A172 (cell line): ENCODE measurements around the gene PPP1R1C. TPM values are rescaled to one million over a fixed set of nuclear protein-coding genes. Genes with fewer than 3 reads are reported as not detected.

Experiments used
- DNase-seq: peaks from one replicate; pipeline ENCODE4 v3.0.0-alpha.2; 2015; ENCODE audit warnings: low spot score
- total RNA-seq: library from RNA; depleted of rRNA; stranded (reverse); fragments of >200 nt; shearing (Covaris generic); gene quantifications from 2 replicates; pipeline ENCODE4 v1.2.3, GENCODE V29; 2014; rRNA removed

The PPP1R1C gene
- total RNA-seq, 1 experiment from 2014 or later, result 2.4 TPM

- DNase-seq, result no peak
These were observed 127.7 kb downstream of the PPP1R1C start for GRCh38 chr2:182113334-182113733.

- DNase-seq, result peak; percentile 28
These were observed 129.6 kb downstream of the PPP1R1C start for GRCh38 chr2:182115258-182115657.

- DNase-seq, result no peak
These were observed 131.1 kb downstream of the PPP1R1C start for GRCh38 chr2:182116774-182117173.

DNA sequence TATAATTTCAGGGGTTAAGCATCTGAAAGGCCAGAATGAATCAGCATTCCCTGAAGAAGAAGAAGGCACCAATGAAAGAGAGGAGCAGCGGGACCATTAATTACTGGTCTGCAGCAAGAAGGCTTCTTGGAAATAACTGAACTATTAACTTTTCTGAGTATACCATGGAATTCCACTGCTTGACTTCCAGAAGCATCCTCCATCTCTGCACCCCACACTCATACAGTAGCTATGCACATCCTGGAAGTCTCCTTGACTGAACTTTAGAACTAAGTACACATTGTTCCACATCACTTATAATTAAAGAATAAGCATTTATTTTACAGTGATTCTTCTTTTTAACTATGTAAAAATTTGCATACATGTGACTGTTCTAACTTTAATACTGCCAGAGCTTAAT lies 131.5 kb downstream of the PPP1R1C start:
- DNase-seq, result no peak

DNA sequence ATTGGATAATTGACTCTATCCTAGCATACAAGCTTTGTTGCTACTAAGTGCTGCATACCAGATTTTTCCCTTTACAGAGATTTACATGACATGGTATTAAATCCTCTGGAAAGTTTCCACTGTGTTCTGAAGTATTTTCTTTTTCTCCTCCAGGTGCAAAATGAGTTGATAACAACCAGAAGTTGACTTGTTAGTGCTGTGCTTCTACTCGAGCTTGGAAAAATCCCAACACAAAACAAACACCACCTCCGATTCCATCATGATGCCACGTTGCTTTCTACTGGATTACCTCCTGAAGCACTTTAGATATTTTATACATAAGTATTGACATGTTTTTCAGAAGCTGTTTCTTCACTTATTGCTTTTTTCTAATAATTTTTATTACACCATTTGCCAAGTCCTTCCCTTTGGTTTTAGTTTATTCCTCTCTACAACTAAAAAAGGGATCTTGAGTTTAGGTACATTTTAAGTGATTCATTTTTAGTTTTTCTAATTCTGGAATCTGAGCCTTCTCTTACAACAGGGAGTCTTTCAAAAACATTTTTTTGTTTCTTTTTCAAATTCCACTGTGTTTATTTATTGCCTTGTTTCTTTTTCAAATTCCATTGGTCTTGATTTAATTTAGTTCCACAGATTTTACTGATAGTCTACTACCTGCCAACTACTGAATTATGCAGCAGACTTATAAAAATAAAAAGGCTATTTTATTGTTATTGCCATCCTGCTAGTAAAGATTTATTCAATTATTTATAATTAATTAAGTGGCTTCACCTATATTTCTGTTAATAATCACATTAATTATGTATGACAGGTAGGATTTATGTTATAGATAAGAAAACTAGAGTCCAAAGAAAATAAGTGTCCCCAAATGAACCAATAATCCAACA lies 143.4 kb downstream of the PPP1R1C start:
- DNase-seq, result peak; percentile 8

DNA sequence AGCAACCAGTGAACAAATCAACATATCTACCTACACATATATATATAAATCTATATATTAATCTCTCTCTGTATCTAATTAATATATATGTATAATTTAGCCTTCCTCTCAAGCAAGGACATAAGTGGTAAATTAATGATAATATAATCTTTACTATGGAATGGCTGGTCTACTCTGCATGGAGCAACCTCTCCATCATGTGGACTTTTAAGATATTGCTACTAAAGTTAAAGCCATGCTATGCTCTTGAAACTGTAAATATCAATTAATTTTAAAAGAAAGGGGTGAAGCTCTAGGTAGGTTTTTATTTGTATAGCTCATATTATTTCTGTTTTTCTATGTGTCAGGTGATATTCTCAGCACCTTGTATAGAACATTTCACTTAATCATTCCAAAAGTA lies 147.0 kb downstream of the PPP1R1C start:
- DNase-seq, result no peak

GRCh38 chr2:182133195-182133891 lies 147.7 kb downstream of the PPP1R1C start:
- DNase-seq, result peak; percentile 11

- DNase-seq, result no peak
These were observed 148.5 kb downstream of the PPP1R1C start for GRCh38 chr2:182134201-182134600.

GRCh38 chr2:182142062-182142461 lies 156.4 kb downstream of the PPP1R1C start:
- no peak for DNase-seq

DNA sequence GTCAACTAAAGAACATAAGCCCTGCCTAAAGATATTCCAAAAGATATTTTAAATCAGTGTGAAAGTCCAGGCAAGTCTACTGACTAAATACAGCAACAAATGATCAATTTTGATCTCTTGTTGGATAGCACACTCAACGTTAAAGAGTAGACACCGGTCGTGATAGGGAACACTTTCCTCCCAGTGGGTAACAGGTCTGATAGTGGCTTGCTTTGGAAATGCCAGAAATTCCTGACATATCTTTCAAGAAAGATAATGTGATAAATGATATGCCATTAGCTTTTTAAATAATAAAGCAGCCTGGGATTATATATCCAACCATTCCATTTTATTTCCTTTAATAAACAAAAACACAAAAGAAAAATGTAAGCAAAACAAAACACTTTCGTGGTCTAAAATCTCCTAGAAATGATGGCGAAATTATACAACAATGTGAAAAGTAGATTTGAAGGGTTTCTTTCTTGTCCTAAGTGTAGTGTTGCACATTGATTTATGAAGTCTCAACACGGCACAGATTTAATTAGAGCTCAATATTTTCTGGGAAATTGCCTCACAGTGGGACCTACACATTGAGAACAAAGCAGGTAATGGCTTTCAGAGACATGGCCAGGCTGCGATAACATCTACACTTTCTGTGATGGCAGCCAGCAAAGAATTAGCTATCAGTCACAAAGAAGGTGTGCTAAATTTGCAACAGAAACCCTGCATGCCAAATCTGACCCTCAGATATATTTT lies 158.6 kb downstream of the PPP1R1C start:
- peak; percentile 18 for DNase-seq

- peak; percentile 55 for DNase-seq
These were observed 159.1 kb downstream of the PPP1R1C start for GRCh38 chr2:182144776-182145165.

DNA sequence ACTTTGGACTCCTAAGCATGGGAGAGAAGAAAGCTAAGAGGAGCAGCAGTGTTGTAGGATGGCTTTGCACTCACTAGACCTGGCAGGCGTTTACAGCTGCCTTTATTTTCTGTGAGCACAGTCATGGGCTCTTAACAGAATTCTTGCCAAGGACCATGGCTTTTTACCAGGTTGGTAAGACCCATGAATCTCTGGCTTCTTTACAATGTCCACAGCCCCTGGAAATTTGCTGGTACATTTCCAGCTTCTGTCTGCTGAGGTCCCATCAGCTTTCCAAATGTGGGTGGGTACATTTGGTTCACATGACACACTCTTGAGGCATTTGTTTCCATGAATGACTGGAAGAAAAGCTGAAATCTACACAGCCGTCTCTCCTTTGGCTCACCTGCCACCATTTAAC lies 162.7 kb downstream of the PPP1R1C start:
- DNase-seq, result no peak

GRCh38 chr2:182163878-182164277 lies 178.2 kb downstream of the PPP1R1C start:
- DNase-seq, result no peak

DNA sequence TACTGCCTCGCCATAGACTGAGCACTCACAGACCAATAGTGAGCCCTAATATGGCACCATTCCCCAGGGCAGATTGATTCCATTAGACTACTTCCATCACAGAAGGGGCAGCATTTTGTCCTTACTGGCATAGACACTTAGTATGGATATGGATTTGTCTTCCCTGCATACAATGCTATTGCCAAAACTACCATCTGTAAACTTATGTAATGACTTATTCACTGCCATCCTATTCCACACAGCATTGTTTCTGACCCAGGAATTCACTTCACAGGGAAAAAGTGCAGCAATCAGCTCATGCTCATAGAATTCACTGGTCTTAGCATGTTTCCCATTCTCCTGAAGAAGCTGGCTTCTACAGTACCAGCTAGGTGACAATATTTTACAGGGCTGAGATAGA lies 179.0 kb downstream of the PPP1R1C start:
- DNase-seq, result no peak

- DNase-seq, result no peak
These were observed 179.5 kb downstream of the PPP1R1C start for GRCh38 chr2:182165202-182165601.

DNA sequence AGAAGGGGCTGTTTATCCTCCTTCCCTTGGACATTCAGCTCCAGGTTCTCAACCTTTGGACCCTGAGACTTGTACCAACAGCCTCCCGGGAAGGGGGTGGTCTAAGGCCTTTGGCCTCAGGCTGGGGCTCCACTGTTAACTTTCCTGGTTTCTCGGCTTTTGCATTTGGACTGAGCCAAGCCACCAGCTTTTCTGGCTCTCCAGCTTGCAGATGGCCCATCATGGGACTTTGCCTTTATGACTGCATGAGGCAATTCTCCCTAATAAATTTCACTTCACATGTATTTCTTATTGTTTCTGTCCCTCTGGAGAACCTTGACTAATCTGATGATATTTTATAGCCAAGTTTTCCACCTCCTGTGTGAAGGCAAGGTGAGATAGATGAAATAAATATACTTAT lies 180.8 kb downstream of the PPP1R1C start:
- no peak for DNase-seq

DNA sequence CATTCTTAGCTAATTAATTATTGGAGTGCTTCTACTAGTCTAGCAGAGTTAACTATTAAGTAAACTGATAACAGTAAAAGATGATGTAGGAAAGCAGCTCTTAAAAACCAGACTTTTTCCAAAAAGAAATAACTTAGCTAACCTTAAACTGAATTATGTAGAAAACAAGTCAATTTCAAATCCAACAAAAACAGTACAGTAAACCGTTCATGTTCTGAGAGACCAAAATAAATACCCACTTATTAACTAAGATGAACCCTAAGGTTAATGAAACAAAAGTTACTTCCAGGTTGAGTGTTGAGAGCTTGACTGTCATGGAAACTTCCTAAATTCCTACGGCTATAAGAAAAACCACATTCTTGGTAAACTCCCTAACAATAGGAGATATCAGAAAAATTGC lies 181.2 kb downstream of the PPP1R1C start:
- no peak for DNase-seq

Other genes with a start within 250 kb of the PPP1R1C start
- gene ITPRID2, start 94.1 kb upstream of the PPP1R1C start, total RNA-seq, result 317 and 424 TPM in 2 replicates